COR-L47 (cell line): ENCODE results near the gene SOX9.
A peak's percentile ranks its signal among the peaks of the same experiment; 100 is the strongest.

Experiments
- DNase-seq: peaks from one replicate; lab custom pipeline; 2025; lab: John Stamatoyannopoulos, UW

The SOX9 gene

DNA sequence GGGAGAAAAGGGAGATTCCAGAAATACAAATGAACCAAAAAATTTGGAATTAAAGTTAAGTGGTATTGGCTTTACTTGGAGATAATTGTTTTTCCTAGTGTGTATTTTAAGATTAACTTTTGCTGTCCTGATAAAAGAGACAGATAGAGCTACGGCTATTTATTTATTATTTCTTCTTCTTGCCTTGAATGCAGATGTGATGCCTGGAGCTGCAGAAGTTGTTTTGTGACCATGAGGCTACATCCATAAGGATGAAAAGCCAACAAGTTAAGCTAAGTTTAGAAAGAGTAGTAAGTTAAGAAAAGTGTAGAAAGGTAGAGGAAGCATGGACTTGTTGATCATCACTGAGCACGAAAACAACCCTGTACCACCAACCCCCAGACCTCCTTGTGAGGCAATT is 41.7 kb downstream of the SOX9 start:
- no peak for DNase-seq

DNA sequence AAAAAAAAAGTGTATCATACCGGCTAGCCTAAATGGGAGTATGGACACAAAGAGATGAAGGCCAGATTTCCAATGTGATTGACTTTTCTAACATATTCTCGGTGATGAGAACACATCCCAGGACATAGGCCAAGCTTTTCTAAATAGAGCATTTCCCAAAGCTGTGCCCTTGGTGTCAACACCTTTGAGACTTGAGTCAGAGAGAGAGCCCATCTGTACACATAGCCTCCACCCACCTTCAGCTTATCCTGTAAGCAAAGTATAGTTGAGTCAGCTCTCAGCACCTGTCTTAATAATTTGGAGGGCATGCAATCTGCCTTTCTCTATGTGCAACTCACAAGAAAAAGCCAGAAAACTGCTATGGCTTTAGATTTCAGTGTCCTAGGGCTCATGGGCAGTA is 42.7 kb downstream of the SOX9 start:
- no peak for DNase-seq

- no peak for DNase-seq
These were observed 43.4 kb downstream of the SOX9 start for GRCh38 chr17:72164158-72164739.

DNA sequence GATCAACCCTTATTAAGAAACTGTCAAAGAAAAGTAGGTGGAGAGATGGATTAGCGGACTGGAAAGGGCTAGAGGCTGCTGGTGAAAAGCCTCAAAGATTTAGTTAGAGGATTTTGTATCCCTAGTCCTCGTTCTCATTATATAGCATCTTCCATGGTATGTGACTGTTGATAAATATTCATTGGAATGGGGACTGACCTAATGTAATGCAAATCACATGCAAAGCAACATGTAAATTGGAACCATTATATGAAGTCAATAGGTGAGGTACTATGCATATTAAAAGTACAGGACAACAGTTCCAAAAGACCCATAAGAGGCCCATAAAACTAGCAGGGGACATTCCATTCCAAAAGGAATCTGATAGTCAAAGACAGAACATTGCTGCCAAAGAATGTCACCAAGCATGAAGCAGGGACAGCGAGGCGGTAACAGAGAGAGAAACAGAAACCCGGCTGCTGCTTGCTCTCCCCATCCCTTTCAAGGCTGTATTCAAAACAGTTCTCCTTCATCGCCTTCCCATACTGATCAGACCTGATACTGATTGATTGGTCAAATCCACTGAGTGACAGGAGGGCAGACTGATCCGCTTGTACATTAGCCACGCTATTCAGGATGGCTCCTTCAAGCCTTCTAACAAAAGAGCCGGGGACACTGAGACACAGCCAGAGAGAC is 44.5 kb downstream of the SOX9 start:
- DNase-seq = no peak

GRCh38 chr17:72165867-72166439 is 45.1 kb downstream of the SOX9 start:
- no peak for DNase-seq

- DNase-seq = no peak
These were observed 46.8 kb downstream of the SOX9 start for GRCh38 chr17:72167593-72167992.

DNA sequence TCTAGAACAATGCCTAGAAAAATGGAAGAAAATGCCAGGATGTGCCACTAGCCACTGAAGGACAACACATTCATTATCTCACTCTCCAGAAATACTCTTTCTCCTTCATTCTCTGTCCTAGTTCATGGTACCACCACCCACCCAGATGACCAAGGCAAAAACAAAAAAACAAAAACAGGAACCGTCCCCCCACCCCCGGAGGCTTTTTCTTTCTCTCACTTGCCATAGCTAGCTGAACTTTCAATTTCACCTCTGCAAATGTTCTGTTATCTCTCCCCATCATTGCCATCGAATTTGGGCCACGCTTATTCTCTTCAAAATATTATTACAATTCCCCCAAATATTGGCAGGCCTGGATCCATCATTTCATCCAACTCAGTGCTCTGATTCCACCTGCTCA is 49.0 kb downstream of the SOX9 start:
- no peak for DNase-seq

- no peak for DNase-seq
These were observed 51.2 kb downstream of the SOX9 start for GRCh38 chr17:72171703-72172667.

GRCh38 chr17:72173499-72174116 is 52.8 kb downstream of the SOX9 start:
- peak; percentile 64 for DNase-seq

DNA sequence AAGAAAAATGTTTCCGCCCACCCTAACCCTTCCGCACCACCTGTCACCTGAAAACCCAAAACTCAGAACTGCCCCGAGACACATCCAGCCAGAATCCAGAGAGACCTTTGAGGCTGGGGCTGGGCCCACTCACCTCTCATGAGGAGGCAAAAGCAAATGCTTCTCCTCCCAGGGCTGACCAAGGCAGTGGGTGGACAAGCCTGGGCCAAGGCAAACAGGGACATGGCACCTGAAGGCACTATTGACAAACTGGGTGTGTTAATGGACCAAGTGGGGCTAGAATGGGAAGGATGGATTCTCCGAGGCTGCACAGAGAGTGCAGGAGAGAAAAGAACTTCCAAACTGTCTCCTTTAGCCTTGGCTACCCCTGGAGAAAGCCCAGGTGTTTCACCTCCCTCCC is 54.4 kb downstream of the SOX9 start:
- DNase-seq = no peak
